Activated CD4-positive, alpha-beta T cell treated with anti-CD3 and anti-CD28 coated beads for 48 hours (primary cell): ENCODE results near the gene DESI2.
A peak's percentile ranks its signal among the peaks of the same experiment; 100 is the strongest.
"Not testable (repeated sequence)": the region's sequence is repeated elsewhere in the genome, so short reads cannot be mapped to it uniquely, and the experiment has no call there.

Experiments
- DNase-seq: peaks from one replicate; pipeline ENCODE4 v3.0.0-alpha.2; 2020

DESI2 gene

GRCh38 chr1:244709476-244710368 lies 56.8 kb downstream of the DESI2 start:
- DNase-seq: no peak

DNA sequence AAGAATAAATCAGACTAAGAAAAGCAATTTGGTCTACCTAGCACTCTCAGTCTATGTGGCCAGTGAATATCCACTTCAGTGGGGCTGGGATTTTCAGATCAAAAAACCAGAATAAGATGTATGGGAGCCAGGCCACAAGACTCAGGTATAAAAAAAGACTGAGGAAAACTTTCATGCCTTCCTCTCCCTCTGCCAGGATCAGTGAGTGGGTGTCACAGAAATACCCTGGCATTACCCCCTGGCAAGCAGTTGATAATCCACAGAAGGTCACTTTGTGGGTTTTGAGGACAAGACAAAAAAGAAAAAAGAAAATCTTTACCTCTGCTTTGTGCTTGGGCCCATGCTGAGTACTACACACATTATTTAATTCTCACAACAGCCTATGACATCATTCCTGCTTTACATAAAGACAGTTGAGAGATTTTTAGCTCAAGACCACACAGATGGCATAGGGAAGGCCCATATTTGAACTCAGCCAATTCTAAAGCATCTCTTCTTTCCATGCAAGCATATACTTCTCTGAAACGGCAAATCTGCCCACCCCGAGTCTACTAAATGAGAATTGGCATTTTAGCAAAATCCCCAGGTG lies 57.6 kb downstream of the DESI2 start:
- DNase-seq: no peak

- DNase-seq: peak; percentile 44
Observed at GRCh38 chr1:244712669-244713068, 59.7 kb downstream of the DESI2 start.

- no peak for DNase-seq
Observed at GRCh38 chr1:244713332-244713731, 60.4 kb downstream of the DESI2 start.

DNA sequence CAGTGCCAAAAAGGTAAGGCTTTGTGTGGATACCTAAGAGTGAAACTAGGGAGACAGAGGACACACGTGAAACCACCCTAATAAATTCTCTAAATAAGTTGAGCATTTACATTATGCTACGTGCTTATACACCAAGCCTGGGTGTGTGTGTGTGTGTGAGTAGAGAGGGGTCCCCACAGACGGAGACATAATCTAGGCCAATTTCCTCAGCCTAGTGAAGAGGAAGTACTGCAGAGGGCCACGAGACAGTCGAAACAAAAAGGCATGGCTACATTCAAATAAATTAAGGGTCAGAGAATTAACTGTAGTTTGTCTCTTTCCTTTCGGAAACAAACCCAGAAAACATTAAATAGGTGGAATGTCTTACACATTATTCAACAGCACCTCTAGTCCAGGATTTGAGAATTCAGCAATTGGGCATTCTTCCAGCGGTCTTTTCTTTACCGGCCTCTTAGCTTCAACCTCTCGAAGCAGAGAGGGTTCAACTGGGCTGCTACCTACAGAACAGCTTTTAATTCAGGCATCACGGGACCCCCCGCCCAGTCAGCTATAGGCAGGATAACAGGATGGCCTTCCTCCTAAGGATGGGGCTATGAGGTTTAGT lies 75.0 kb downstream of the DESI2 start:
- DNase-seq: no peak

- DNase-seq: peak; percentile 52
Observed at GRCh38 chr1:244730153-244730933, 77.4 kb downstream of the DESI2 start.

DNA sequence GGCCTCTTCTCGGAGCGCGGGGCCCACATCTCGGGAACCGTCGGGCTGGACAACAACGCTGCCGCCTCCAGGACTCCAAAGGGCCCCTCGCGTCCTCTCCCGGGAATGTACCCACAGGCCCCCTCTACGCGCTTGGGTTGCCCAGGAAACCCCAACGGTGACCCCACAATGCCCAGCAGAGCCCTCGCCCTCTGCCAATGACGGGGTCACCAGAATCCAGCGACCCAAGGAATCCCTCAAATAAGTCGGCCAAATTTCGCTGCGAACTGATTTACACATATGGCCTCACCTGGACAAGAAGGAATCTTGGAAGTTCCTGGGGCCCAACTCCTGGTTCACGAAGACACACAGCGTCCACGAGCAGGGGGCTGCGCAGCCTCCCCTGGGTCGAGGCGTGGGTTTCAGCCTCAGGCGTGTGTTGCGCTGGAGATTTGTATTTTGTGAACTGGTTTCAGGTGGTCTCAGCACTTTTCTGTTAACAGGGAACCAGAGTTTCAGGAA lies 78.1 kb downstream of the DESI2 start:
- no peak for DNase-seq

- no peak for DNase-seq
Observed at GRCh38 chr1:244731651-244732050, 78.7 kb downstream of the DESI2 start.

- no peak for DNase-seq
Observed at GRCh38 chr1:244732851-244733450, 80.0 kb downstream of the DESI2 start.

- DNase-seq: no peak
Observed at GRCh38 chr1:244735404-244735803, 82.5 kb downstream of the DESI2 start.

DNA sequence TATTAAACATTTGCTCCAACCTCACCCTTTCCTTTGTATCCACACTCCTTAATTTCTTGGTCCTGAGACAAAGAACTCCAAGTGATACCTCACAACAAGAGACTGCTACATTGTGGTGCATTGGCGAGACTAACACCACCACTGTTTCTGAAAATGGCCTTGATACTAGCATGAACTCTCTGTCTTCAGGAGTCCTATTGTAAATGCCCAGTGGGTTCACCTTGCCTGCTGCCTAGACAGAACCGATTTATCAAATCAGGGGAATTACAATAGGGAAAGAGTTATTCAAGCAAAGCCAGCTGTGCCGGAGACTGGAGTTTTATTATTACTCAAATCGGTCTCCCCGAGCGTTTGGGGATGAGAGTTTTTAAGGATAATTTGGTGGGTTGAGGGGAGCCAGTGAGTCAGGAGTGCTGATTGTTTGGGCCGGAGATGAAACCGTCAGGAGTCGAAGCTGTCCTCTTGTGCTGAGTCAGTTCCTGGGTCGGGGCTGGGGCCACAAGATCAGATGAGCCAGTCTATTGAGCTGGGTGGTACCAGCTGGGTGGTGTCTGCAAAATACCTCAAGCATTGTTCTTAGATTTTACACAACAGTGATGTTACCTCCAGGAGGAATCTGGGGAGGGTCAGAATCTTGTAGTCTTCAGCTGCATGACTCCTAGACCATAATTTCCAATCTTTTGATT lies 83.1 kb downstream of the DESI2 start:
- no peak for DNase-seq

GRCh38 chr1:244739140-244739539 lies 86.2 kb downstream of the DESI2 start:
- not testable (repeated sequence) for DNase-seq

DNA sequence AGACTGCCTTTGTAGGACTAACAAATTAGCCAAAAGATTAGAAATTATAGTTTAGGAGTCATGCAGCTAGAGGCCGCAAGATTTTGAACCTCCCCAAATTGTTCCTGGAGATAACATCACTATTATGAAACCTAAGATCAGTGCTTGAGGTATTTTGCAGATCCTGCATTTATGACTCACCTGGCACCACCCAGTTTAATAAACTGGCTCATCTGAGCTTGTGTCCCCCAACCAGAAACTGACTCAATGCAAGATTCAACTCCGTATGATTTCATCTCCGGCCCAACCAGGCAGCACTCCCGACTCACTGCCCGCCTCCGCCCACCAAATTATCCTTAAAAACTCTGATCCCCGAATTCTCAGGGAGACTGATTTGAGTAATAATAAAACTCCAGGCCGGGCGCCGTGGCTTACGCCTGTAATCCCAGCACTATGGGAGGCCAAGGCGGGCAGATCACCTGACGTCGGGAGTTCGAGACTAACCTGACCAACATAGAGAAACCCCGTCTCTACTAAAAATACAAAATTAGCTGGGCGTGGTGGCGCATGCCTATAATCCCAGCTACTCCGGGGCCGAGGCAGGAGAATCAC lies 87.2 kb downstream of the DESI2 start:
- not testable (repeated sequence) for DNase-seq

- DNase-seq: no peak
Observed at GRCh38 chr1:244741692-244742091, 88.8 kb downstream of the DESI2 start.

DNA sequence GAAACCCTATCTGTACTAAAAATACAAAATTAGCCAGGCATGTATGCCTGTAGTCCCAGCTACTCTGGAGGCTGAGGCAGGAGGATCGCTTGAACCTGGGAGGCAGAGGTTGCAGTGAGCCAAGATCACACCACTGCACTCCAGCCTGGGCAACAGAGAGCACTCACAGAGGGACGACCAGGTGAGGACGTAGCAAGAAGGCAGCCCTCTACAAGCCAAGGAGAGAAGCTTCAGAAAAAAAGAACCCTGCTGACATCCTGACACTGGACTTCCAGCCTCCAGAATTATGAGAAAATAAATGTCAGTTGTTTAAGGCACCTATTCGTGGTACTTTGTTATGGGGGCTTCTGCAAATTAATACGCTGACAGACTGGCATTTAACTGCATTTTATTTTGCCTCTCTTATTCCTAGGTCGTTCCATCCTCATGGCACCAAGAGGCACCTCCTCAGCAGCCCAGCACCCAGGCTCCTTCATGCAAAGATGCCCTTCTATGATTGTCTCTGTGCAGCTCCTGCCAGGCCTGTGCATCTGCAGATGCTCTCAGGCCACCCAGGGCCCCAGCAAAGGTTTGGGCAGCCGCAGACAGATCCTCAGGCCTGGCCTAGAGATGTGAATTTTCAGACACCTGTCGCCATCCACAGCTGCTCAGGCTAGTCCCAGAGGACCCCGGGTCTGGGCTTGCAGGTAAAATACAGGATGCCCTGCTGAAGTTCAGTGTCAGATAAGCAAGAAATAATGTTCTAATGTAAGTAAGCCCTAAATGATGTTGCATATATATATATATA lies 96.5 kb downstream of the DESI2 start:
- no peak for DNase-seq

DNA sequence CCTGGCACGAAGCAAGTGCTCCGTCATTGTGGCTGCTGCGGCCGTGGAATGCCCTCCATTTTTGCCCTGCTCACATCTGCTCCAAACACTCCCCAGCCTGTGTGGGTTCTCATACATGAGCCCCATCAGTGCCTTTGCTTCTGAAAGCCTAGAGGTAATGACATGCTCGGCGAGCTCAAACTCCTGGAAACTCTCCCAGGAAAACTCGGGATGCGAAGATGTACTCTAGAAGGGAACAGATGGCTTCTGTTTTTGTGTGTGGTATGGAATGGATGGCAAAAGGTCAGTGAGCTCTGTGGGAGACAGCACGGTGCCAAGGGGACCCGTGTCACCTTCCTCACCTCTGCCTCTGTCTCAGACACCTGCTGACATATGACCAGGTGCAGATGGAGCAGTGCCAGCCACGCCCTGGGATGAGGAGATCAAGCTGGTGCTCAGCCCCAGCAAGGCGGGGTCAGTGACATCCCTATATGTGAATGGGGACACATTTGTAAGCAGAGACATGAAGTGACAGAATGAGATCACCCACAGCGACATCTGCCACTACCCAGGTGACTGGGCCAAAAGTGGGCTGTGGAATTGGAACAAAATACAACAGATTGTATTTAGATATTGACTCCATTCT lies 98.5 kb downstream of the DESI2 start:
- DNase-seq: no peak

DNA sequence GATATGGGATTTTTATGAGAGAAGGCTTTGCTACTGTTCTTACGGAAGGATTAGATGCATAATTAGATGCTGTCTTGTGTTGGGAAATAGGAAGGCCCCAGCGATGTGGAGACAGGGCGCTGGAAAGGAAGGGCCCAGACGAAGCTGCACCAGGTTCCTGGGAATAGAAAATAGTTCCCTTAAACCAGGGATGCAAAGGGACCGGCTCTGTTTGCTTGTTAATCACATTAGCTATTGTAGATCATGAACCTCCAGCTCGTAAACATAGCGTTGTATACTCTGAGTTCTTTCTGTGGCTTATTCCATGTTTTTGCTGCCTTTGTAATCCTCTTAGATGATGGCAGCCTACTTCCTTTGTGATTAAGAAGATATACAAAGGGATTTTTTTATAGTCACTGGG lies 102.7 kb downstream of the DESI2 start:
- DNase-seq: no peak

DNA sequence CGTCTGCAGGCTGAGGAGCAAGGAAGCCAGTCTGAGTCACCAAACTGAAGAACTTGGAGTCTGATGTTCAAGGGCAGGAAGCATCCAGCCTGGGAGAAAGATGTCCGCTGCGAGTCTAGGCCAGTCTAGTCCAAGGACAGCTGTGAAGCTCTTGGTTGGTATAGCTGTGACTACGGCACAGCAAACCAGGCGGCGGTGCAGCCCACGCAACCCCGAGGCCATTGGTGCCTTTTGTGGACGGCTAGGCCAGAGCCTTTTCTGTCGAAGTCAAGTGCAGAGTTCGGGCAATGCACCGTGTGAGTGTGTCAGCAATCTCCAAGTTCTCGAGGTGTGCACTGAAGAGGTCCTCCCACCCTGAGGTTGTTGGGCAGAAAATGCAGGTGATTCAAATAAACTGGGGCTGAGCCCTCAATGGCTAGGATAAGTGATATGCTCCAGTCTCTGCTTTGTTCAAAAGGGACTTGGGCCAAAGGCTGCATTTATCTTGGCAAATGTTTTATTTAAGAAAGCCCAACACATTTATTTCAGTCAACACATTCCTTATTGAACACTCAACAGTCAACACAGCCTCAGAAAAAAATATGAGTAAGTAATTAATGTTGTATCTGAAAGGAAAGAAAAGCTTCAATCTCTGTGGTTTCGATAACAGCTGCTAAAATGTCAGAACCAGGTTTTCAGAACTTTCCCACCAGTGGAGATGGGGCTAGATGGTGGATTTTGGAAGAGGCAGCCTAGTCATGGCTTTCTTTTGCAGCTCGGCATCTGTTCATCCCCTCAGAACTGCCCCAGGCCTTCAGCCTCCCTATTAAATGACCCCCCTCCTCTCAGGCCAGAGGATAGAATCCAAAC lies 104.4 kb downstream of the DESI2 start:
- no peak for DNase-seq
